Hepatocyte (in vitro differentiated cells): ENCODE measurements around the gene OR8D2.

Experiments used
- CTCF ChIP-seq: fragments of 200-600 bp; sonication (generic); IDR thresholded peaks from 2 replicates; pipeline ENCODE4 v1.5.1; 2016; ENCODE audit warnings: antibody characterized with exemption, mild to moderate bottlenecking; ENCODE audit not compliant: poor library complexity
- EZH2 ChIP-seq: fragments of 200-600 bp; sonication (generic); IDR thresholded peaks from 2 replicates; pipeline ENCODE4 v1.6.1; 2016; ENCODE audit warnings: antibody characterized with exemption, mild to moderate bottlenecking, borderline replicate concordance
- EZH2phosphoT487 ChIP-seq: fragments of 200-600 bp; sonication (generic); IDR thresholded peaks from one replicate; pipeline ENCODE4 v1.6.1; 2018; ENCODE audit warnings: antibody characterized with exemption, mild to moderate bottlenecking, low read depth, moderate library complexity; ENCODE audit not compliant: unreplicated experiment, severe bottlenecking

GRCh38 chr11:124344346-124344745 lies 24.3 kb upstream of the OR8D2 start:
- TF ChIP-seq CTCF (no peak), EZH2phosphoT487 (no peak), EZH2 (no peak)
